Activated CD4-positive, alpha-beta memory T cell treated with anti-CD3 and anti-CD28 coated beads, Interleukin-2, amount 10 ng/mL, durations not matched to agents 7 days and 5 days (primary cell): Measurements from ENCODE around the gene CCNQ. TPM values are rescaled to one million over a fixed set of nuclear protein-coding genes. Genes with fewer than 3 reads are reported as not detected.

Source experiments
- CTCF ChIA-PET: fragments of 350-600 bp; sonication (Branson Sonifier 250); formaldehyde crosslinking; loops from one replicate; lab custom pipeline; 2021; ENCODE audit warnings: antibody characterized with exemption, inconsistent platforms; lab: Charles Lee
- POLR2A ChIA-PET: fragments of 350-600 bp; sonication (Branson Sonifier 250); formaldehyde crosslinking; loops from one replicate; lab custom pipeline; 2021; ENCODE audit warnings: antibody characterized with exemption; lab: Charles Lee
- DNase-seq: peaks from one replicate; pipeline ENCODE4 v3.0.0-alpha.2; 2020
- H3K27ac Mint-ChIP-seq: one replicate; pipeline ENCODE4 v1.8.0; 2021; ENCODE audit warnings: mild to moderate bottlenecking, mixed read lengths
- H3K27me3 Mint-ChIP-seq: one replicate; pipeline ENCODE4 v1.8.0; 2021; ENCODE audit warnings: mixed read lengths
- H3K36me3 Mint-ChIP-seq: one replicate; pipeline ENCODE4 v1.8.0; 2021; ENCODE audit warnings: low read depth, mixed read lengths
- H3K4me1 Mint-ChIP-seq: one replicate; pipeline ENCODE4 v1.8.0; 2021; ENCODE audit warnings: mixed read lengths
- H3K4me3 Mint-ChIP-seq: one replicate; pipeline ENCODE4 v1.8.0; 2021; ENCODE audit warnings: mild to moderate bottlenecking, mixed read lengths
- H3K9me3 Mint-ChIP-seq: one replicate; pipeline ENCODE4 v1.8.0; 2021; ENCODE audit warnings: mixed read lengths
- total RNA-seq, 2 experiments: library from RNA; stranded (reverse); gene quantifications; one replicate each; pipeline ENCODE4 v1.2.3, GENCODE V29; 2021

Gene CCNQ
- total RNA-seq, 2 experiments from 2014 or later: 21.1 to 21.8 TPM

DNA sequence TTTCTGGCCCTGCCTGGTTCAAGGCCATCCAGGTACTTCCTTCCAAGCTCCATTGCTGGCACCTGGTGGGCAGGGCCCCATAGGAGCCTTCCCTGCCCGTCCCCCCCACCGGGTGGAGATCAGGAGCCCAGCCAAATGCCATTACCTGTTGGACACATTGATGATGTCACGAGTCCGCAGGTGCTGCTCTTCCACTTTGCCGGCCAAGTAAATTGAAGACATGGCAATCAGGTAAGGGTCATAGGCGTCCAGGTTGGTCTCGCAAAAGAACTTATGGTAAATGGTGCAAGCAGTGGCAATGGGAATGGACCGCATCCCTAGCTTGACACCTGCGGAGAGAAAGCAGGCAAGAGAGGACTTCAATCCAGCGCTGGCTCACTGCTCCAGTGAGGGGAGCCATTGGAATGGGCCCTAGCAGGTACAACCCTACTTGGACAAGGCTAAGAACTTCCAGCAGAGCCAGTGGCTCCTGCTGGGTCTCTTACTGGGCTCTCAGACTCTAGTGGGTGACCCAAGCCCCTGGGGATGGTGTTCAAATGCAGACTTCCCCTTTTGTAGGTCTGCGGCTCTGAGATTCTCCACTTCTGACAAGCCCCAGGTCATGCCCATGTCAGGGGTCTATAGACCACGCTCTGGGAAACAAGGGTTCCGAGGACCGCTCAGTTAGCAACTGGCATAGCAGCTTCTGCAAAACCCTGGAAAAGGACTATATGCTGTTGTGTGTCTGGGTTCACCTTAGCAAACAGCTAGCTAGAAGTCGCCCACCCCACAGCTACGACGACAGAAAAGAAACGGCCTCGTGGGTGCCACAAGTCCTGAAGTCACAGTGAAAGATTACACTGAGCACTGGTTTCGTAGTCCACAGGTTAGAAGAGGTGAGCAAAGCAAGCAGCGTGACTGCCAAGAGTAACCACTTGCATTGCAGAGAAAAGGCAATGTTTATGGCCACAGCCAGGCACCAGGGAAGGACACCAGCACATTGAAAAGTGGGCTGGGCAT, 2.8 kb downstream of the CCNQ start:
- Mint-ChIP-seq H3K27ac (no peak overlapping the region), H3K36me3 (peaks cover 16% of the 10 kb centered on the region), H3K4me1 (peaks cover 35% of the 10 kb centered on the region), H3K9me3 (no peaks in the 10 kb centered on the region), H3K4me3 (no peak overlapping the region), H3K27me3 (no peaks in the 10 kb centered on the region)
- DNase-seq: no peak
- POLR2A ChIA-PET: no interaction called here
- CTCF ChIA-PET: no interaction called here

DNA sequence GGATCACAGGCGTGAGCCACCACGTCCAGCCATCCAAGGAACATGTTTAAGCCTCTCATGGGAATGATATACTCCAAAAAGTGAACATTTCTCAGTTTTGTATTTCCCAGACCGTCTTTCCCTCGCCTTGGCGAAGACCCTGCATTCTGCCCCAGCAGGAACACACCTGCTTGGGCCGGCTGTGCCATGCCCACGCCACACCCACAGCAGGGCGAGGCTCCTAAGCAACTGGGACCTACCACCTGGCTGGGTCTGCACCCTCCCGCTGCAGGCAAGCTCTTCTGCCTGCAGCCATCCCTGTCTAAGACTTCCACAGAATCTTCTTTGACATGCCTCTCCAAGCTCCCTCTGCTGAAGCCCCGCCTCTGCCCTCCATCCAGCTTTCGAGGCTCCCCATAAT, 3.6 kb downstream of the CCNQ start:
- Mint-ChIP-seq H3K27ac (no peak overlapping the region), H3K27me3 (no peaks in the 10 kb centered on the region), H3K36me3 (peaks cover 16% of the 10 kb centered on the region), H3K9me3 (no peaks in the 10 kb centered on the region), H3K4me1 (peaks cover 28% of the 10 kb centered on the region), H3K4me3 (no peak overlapping the region)
- CTCF ChIA-PET: no interaction called here
- DNase-seq: no peak
- POLR2A ChIA-PET: no interaction called here

DNA sequence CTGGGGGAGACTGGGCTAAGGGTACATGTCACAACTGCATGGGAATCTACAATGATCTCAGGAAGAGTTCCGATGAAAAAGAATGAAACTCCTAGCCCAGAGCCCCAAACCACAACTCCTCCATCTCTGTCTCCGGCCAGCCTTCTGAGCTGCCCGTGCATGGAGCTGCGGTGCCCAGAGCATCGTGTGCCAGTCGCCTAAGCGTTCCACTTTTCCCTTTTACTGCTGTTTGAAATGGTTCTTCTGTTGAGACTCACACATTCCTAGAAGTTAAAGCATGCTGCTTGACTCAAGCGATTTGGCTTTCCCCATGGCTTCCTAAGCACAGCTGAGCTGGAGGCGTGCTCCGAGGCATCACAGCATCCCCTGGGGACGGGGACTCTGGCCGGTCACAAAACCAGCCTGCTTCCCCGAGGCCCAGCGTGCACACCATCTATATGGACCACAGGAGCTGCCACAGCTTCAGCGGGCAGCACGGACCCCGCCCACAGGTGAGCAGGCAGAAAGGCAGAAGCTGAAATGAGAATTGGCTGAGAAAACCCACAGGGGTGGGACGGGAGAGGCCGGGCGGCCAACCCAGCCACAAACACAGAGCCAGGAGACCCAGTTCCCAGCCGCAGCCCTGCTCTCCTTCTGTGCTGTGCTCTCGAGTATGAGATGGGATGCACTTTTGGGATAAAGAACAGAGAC, 5.0 kb downstream of the CCNQ start:
- ChIA-PET CTCF (interaction anchor here (0.6 kb wide), 1 partner anchor 256 kb away, joined by 3 read pairs; no protein-coding TSS in a partner anchor), POLR2A (interaction anchor here (0.9 kb wide), 1 partner anchor 921 kb away, joined by 4 read pairs; no protein-coding TSS in a partner anchor)
- no peak for DNase-seq
- Mint-ChIP-seq H3K9me3 (no peaks in the 10 kb centered on the region), H3K4me1 (peaks cover 22% of the 10 kb centered on the region), H3K27me3 (no peaks in the 10 kb centered on the region), H3K4me3 (no peak overlapping the region), H3K27ac (no peak overlapping the region), H3K36me3 (peaks cover 16% of the 10 kb centered on the region)

DNA sequence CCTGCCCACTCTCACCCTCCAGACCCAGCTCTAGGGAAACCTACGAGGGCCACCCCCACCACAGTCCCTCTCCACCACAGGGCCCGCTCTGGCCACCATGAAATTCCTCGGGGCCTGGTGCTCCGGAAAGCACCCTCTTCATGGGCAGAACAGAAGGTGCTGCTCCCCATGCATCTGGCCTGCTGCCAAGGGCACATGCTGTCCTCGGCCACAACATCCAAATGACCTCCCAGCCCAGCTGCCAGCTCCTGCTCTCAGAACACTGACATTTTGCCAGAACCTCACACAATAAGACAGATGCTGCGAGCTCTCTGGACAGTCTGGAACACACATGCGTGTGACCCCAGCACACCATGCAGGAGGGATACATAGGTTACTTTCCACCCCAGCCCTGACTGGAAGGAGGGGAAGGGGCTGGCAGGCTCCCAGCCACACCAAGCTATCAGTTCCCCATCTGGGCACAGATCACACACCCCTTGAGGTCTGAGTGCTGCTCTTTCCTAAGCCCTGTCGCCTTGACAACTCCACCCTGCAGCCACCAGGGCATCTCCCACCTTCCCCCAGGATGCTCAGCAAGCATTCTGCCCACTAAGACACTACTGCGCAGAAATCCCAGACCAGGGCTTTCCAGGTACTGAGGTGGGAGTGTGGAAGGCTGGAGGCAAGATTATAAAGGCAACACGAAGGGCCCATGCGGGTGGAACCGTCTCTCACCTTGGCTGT, 5.8 kb downstream of the CCNQ start:
- POLR2A ChIA-PET: no interaction called here
- peaks cover 19% of the 10 kb centered on the region for H3K36me3 Mint-ChIP-seq
- DNase-seq: no peak
- CTCF ChIA-PET: interaction anchor here (0.9 kb wide), 1 partner anchor 17 kb away, joined by 3 read pairs; no protein-coding TSS in a partner anchor
- no peaks in the 10 kb centered on the region for H3K9me3 Mint-ChIP-seq
- H3K27ac Mint-ChIP-seq: no peak overlapping the region
- H3K4me3 Mint-ChIP-seq: no peak overlapping the region
- peaks cover 19% of the 10 kb centered on the region for H3K4me1 Mint-ChIP-seq
- no peaks in the 10 kb centered on the region for H3K27me3 Mint-ChIP-seq

DNA sequence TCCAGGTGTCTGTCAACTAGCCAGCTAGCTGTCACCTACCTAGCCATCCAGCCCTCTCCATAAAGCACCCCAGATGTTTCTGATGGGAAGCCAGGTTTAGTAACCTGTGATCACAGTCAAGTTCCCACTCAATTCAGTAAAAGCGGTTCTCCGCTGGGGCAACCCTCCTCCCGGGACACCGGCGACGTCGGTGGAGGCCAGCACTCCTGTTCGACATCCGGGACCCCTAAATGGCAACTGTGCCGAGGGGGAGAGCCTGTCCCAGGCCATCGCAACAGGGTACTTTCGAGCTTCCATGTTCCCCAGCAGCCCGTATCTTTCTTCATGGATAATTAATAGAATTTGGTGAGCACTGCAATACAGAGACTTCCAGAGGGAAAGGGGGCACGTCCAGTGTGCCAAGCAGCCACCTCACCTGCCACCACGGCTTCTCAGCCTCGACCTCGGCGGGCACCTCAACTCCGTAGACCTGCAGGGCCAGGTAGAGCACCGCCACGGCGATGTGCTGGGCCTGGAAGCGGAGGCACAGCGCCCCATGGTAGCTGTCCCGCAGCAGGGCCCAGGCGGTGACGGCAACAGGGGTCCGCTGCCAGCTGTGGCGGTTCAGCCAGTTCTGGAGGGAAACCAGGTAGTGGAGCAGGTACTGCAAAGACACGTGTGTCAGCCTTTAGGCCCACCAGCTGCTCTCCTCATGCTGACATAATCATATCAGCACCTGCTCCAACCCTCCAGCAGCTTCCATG, 6.7 kb downstream of the CCNQ start:
- Mint-ChIP-seq H3K9me3 (no peaks in the 10 kb centered on the region), H3K4me3 (no peak overlapping the region), H3K27me3 (no peaks in the 10 kb centered on the region), H3K27ac (no peak overlapping the region), H3K36me3 (peaks cover 20% of the 10 kb centered on the region), H3K4me1 (peaks cover 11% of the 10 kb centered on the region)
- POLR2A ChIA-PET: no interaction called here
- CTCF ChIA-PET: interaction anchor here (0.9 kb wide), 1 partner anchor 18 kb away, joined by 3 read pairs; no protein-coding TSS in a partner anchor
- no peak for DNase-seq

DNA sequence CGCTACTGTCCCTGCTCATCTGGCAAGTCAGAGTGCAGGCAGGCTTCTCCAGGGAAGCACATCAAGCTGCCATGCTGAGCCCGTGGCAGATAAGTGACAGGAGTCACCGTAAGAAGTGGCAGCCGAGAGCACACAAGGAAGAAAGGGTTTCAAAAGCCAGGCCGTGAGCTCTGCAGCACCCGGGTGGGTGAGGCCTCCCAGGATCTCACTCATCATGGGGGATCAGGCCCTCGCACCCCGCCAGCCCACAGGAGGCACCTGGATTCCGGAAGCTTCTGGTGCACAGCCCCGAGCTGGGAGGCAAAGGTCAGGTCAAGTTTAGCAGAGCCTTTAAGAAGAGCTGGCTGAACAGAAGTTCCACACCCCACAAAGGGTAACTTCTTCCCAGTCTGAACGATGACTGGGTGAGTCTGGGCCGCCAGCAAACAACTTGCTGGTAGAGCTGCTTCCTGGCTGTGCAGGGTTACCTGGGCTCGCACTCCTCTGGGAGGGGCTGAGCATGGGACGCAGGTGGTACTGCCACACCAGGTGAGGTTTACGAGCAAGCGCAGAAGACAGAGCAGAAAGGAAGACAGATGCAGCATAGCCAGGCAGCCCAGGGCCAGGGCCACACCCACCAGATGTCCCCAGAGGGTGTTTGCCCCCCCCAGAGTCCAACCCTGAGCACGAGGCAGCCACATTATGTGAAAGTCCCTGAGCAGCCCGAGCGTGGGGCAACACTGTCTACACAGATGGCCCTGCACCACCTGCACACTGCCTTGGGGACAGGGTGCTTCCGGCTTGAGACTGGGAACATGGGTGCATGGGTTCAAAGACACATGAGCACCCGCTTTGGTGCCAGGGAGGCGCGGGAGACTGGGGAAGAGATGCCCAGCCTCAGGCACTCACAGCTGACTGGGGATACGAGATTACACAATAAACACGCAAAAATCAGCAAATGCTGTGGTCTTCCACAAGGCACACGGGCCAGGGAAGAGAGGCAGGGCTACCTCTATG, 7.7 kb downstream of the CCNQ start:
- POLR2A ChIA-PET: no interaction called here
- H3K27me3 Mint-ChIP-seq: no peaks in the 10 kb centered on the region
- H3K27ac Mint-ChIP-seq: no peak overlapping the region
- peaks cover 25% of the 10 kb centered on the region for H3K36me3 Mint-ChIP-seq
- H3K4me3 Mint-ChIP-seq: no peak overlapping the region
- DNase-seq: no peak
- peaks cover 3% of the 10 kb centered on the region for H3K4me1 Mint-ChIP-seq
- H3K9me3 Mint-ChIP-seq: no peaks in the 10 kb centered on the region
- CTCF ChIA-PET: no interaction called here

DNA sequence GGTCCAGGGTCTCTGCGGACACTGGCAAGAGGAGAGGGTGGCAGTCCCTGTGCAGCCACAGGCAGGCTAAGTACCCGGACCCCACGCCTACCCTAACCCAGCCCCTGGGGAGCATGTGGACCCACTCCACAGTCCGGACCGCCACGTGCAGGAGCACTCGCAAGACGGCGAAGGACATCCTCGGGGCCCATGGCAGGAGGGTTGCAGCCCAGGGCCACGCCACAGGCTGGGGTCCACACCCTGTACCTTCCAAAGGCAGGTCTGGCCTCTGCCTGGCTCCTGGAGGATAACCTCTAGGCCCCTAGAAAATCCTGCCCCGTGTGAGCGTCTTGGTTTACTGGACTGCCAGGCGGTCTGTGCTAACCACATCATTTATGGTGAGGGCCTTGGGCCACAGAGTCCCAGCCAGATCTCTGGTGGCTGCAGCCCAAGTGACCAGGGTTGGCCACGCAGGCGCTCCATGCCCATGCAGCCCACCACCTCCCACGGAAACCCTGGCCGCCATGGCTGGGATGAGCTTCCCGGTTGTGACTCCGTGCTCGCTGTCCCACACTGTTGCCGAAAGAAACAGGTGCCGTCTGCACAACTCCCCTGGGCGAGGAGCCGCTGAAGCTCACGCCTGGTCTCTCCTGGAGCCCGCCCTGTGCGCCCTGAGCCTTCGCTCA, 10.0 kb downstream of the CCNQ start:
- H3K4me1 Mint-ChIP-seq: peaks cover 1% of the 10 kb centered on the region
- peaks cover 16% of the 10 kb centered on the region for H3K36me3 Mint-ChIP-seq
- no peak overlapping the region for H3K4me3 Mint-ChIP-seq
- DNase-seq: no peak
- no peak overlapping the region for H3K27ac Mint-ChIP-seq
- H3K9me3 Mint-ChIP-seq: no peaks in the 10 kb centered on the region
- no peaks in the 10 kb centered on the region for H3K27me3 Mint-ChIP-seq
- CTCF ChIA-PET: no interaction called here
- POLR2A ChIA-PET: no interaction called here

DNA sequence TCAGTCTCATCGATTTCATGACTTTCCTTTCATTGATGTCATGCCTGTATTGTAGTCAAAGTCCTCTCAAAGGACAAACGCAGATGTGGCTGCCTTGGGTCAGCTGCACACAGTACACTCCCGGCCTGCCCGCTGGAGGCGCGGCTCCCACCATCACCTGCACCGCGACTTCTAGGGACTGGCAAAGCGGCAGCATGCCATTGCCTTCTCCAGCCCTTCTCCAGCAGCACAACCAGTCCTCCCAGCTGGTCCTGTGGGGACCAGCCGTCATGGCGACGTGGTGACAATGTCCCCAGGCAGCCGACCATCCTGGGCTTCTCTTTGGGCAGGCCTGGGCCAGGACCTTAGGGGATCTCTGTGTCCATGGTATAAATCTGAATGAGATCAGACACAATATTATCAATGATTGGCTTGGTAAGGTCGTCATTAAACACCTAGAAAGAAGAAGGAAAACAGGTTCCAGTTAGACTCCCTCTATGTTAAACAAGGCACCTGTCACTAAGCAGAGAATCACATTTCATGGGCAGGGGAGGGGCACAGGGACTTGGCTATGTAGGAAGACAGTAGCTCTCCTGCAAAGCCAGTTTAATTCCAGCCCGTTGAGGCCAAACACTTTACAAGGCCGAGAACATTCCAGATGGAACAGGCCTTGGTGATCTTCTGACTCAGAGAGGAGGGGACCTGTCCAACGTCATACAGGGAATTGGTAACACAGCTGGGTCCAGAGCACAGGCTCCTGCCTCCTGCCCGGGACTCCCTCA, 10.7 kb downstream of the CCNQ start:
- no peak overlapping the region for H3K4me3 Mint-ChIP-seq
- ChIA-PET POLR2A (no interaction called here), CTCF (no interaction called here)
- no peak overlapping the region for H3K27ac Mint-ChIP-seq
- H3K36me3 Mint-ChIP-seq: peaks cover 18% of the 10 kb centered on the region
- DNase-seq: no peak
- H3K27me3 Mint-ChIP-seq: no peaks in the 10 kb centered on the region
- no peaks in the 10 kb centered on the region for H3K9me3 Mint-ChIP-seq
- peaks cover 8% of the 10 kb centered on the region for H3K4me1 Mint-ChIP-seq

DNA sequence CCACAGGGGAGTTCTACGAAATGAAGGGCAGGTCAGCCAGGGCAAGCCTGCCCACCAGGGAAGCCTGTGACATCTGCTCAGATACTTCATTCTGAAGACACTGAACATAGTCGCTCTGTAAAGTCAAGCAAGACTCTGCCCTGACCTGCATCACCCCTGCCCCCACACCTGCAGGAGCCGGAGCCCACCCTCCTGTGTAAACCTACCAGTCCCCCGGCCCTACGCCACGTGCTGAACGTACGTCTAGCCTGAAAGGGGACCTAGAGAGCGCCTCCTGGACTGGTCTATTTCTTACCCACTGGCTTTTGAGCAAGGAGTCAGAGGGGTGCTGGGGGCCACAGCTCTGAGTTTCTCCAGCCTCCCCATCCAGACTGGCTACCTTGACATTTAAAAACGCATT, 11.6 kb downstream of the CCNQ start:
- ChIA-PET CTCF (no interaction called here), POLR2A (no interaction called here)
- Mint-ChIP-seq H3K27ac (no peak overlapping the region), H3K36me3 (peaks cover 15% of the 10 kb centered on the region), H3K27me3 (no peaks in the 10 kb centered on the region), H3K4me3 (no peak overlapping the region), H3K4me1 (peaks cover 17% of the 10 kb centered on the region), H3K9me3 (no peaks in the 10 kb centered on the region)
- DNase-seq: no peak

DNA sequence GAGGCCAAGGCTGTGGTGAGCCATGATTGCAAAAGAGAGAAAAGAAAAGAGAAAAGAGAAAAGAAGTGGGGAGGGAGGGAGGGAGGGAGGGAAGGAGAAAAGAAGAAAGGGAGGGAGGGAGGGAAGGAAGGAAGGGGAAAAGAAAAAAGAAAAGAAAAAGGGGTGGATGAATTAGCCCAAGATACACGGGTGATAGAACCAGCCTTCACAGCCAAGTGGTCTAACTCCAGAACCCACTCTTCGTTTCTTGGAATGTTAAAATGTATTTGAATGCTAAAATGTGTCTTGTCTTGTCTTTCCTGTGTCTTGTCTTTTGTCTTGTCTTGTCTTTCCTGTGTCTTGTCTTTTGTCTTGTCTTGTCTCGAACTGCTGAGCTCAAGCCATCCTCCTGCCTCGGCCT, 13.1 kb downstream of the CCNQ start:
- H3K4me1 Mint-ChIP-seq: peaks cover 17% of the 10 kb centered on the region
- H3K4me3 Mint-ChIP-seq: no peak overlapping the region
- no peaks in the 10 kb centered on the region for H3K9me3 Mint-ChIP-seq
- ChIA-PET POLR2A (no interaction called here), CTCF (no interaction called here)
- H3K27ac Mint-ChIP-seq: no peak overlapping the region
- peaks cover 13% of the 10 kb centered on the region for H3K36me3 Mint-ChIP-seq
- DNase-seq: no peak
- no peaks in the 10 kb centered on the region for H3K27me3 Mint-ChIP-seq

DNA sequence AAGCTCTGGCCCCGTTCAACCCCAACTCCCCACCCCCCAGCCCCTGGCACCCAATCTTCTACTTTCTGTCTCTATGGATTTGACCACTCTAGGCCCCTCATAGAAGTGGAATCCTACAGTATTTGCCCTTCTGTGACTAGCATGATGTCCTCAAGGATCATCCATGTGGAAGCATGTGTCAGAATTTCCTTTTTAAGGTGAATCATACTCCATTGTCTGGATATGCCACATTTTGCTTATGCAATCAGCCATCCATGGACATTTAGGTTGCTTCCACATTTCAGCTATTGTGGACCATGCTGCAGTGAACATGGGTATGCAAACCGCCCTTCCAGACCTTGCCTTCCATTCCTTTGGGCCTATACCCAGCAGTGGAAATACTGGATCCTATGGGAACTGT, 15.5 kb downstream of the CCNQ start:
- no peak overlapping the region for H3K4me3 Mint-ChIP-seq
- CTCF ChIA-PET: no interaction called here
- POLR2A ChIA-PET: no interaction called here

More for the DNA sequence above, 15.5 kb downstream of the CCNQ start:
- peaks cover 13% of the 10 kb centered on the region for H3K36me3 Mint-ChIP-seq
- H3K27ac Mint-ChIP-seq: no peak overlapping the region
- no peaks in the 10 kb centered on the region for H3K27me3 Mint-ChIP-seq
- H3K4me1 Mint-ChIP-seq: peaks cover 17% of the 10 kb centered on the region
- no peaks in the 10 kb centered on the region for H3K9me3 Mint-ChIP-seq
- DNase-seq: no peak
